ENCODE data around the gene DEGS1.
"Not testable (repeated sequence)": the region's sequence is repeated elsewhere in the genome, so short reads cannot be mapped to it uniquely, and the experiment has no call there.

The DEGS1 gene

DNA sequence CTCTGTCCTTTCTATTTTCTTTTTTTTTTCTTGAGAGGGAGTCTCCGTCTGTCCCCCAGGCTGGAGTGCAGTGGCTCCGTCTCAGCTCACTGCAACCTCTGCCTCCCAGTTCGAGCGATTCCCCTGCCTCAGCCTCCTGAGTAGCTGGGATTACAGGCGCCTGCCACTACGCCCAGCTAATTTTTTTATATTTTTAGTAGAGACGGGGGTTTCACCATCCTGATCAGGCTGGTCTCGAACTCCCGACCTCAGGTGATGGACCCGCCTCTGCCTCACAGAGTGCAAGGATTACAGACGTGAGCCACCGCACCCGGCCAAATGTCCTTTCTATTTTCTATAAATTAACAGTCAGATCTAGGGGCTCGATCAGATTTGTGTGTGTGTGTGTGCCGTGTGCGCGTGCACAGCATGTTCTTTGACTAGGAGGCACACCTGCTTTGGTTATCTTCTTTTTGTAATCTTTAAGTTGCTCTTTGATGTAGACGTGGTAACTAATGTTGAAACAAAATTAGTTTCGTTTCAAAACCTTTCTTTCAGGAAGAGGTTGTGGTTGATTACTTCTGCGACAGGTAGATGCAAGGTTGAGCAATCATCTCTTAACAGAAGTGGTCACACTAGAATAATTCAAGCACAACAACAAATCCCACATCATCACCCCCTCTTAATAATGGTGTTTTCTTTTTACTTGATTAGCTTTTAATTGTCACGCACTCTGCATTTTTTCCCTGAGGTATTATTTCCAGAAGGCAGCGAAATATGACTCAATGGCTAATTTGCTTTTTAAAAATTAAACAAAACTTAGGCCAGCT, 779 bp upstream of the DEGS1 start:
- no peak for DNase-seq

DNA sequence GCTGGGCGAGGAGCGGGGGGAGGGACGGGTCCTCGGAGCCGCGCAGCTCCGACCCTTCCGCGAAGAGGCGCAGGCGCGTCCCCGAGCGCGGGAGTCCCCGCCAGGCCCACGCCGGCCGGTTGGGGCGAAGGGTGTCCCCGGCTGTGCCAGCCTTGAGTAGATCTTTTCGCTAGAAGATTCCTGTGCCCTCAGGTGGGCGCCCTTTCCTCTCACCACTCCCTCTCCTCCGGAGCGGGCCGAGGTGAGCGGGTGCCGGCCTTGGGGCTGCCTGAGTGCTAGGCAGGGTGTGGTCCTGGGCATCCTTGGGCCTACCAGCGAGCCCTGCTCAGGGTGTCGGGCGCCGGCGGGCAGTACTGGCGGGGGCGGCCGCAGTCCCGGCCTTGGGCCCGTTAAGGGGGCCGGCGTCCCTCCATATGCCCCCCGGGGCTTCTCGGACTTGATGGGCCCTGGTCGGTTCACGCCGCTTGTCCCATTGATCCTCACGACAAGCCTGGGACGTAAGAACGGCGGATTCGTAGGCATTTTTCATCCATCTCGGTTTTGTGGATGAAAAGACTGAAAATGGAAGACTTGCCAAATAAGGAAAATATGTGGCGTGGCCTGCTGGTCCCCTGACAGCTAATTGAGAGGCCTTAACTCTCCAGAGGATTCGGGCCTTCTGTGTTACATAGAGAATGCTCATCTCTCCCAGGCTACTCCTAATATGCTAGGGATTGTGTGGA, 712 bp downstream of the DEGS1 start:
- peak; percentile 65 to 69 for DNase-seq

DNA sequence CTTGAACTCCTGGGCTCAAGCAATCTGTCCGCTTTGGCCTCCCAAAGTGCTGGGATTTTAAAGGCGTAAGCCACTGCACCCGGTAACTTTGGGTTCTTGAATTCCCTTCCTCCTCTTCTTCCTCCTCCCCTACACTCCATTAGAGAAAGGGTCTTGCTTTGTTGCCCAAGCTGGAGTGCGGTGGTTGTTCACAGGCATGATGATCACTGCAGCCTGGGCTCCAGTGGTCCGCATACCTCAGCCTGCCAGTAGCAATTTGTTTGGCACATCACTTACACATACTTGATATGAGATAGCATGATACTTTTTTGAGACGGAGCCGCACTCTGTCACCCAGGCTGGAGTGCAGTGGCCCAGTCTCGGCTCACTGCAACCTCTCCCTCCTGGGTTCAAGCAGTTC, 2.2 kb downstream of the DEGS1 start:
- no peak for DNase-seq

DNA sequence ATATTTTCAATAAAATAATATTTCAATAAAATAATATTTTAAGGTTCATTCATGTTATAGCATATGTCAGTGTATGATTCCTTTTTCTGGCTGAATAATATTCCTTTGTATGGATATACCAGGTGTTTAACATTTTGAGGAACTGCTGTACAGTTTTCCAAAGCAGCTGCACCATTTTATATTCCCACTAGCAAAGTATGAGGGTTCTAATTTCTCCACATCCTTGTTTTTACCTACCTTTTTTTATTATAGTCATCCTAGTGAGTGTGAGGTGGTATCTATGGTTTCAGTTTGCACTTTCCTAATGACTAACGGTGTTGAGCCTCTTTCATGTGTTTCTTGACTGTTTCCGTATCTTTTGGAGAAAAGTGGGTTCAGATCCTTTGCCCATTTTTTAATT, 5.2 kb downstream of the DEGS1 start:
- DNase-seq = no peak

DNA sequence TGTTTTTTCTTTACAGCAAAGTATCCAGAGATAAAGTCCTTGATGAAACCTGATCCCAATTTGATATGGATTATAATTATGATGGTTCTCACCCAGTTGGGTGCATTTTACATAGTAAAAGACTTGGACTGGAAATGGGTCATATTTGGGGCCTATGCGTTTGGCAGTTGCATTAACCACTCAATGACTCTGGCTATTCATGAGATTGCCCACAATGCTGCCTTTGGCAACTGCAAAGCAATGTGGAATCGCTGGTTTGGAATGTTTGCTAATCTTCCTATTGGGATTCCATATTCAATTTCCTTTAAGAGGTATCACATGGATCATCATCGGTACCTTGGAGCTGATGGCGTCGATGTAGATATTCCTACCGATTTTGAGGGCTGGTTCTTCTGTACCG, 6.5 kb downstream of the DEGS1 start:
- no peak for DNase-seq

DNA sequence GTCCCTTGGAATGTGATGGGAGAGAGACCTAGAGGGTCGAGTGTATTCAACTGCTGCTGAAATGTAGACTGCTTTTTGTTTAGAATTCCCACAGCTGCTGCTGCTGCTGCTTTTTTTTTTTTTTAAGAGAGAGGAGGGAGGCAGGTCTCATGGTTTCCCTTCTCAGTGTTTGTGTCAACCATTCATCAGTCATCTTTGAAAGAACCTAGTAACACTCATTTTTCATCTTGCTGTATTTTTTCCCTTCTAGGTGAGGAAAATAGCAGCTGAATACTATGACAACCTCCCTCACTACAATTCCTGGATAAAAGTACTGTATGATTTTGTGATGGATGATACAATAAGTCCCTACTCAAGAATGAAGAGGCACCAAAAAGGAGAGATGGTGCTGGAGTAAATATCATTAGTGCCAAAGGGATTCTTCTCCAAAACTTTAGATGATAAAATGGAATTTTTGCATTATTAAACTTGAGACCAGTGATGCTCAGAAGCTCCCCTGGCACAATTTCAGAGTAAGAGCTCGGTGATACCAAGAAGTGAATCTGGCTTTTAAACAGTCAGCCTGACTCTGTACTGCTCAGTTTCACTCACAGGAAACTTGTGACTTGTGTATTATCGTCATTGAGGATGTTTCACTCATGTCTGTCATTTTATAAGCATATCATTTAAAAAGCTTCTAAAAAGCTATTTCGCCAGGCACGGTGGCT, 9.2 kb downstream of the DEGS1 start:
- DNase-seq = no peak

DNA sequence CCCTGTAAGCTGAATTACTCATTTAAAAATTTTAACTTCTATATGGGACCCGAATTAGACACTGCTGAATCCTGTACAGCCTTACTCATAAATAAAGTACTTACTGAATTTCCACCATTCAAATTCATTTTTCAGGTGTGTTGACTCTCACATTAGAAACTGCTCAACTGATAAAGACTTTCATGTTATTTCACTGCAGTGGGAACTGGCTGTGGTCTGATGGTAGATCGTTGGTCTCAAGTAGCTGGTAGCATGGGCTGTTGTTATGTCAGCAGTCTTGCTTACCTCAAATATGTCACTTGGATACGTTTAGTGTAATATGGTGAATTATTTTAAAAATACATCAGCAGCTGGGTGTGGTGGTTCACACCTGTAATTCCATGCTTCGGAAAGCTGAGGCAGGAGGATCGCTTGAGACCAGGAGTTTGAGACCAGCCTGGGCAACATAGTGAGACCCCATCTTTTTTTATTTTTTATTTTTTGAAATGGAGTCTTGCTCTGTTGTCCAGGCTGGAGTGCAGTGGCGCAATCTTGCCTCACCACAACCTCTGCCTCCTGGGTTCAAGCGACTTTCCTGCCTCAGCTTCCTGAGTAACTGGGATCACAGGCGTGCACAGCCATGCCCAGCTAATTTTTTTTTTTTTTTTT, 10.4 kb downstream of the DEGS1 start:
- no peak for DNase-seq

DNA sequence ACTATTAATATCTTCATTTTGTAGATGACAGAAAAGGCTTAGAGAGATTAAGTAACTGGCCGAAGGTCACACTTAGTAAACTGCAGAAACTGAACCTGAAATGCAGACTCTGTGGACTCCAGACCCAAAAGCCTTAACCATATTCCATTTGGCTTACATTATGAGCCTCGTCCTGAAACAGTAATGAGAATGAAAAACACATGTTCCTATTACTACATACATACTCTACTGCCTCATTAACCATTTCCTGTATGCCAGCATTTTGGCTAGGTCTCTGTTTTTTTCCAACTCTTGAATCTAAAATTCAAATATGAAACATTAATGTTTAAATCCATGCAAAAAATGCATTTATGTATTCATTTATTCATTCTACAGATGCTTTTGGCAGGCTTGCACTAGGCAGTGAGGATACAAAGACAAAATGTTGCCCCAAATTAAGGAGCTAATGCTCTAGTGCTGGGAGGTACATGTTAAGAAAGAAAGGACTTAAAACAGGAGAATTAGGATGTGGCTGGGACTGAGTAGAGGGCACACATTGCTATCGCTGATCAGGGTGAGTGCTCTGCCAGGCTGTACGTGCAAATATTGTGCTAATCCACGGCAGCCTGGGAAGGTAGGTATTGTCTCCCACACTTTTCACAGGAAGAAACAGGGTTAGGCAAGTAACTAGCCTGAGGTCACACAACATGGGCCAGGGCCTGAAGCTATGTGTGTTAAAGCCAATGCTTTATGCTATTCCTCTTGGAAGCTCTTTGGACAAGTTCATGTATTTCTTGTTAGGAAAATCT, 14.0 kb downstream of the DEGS1 start:
- no peak for DNase-seq

DNA sequence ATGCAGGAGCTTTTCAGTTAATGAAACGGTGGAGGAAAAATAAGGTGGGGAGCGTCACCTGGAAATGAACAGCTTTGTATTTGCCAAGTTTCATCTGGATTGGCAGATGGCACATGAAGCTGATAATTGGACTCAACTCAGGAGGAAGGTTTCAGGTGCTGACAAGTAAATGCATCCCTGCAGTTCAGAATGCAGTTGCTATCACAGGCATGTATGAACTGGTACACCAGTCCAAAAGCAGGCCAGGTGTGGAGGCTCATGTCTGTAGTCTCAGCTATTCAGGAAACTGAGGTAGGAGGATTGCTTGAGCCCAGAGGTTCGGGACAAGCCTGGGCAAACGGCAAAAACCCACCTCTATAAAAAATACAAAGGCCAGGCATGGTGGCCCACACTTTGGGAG, 15.5 kb downstream of the DEGS1 start:
- DNase-seq = no peak

DNA sequence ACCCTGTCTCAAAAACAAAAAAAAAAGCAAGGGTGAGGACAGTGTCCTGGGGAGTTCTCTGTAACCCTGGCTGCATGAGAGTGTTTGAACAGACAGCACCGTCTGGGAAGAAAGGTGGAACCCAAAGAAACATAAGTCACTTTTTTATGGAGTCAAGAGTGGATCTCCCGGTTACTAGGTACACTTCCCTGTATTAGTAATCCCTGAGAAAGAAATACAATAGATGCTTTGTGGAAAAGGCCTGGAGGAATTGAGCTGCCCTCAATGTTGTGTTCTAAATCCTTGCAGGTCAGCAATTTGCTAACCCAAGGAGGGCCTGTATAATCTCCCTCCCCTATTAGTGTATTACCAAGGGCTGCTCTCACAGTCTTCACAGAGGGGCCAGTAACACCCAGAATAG, 16.6 kb downstream of the DEGS1 start:
- DNase-seq = no peak

DNA sequence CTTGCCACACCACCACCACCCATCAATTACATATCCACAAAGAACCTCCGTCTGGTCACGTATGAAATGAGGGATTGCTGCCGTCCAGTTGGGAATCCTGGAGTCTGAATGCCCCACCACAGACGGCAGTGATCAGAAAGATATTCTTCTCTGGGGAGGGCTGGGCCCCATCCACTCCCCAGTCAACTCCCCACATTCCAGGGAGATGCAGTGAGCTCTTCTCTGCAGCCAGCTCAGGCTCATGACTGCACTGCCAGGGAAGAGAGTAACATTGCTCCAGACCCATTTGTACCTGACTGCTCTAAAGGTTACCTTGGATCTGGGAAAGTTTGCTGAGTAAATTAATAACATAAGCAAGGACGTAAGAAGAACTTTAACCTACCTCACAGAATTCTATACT, 18.3 kb downstream of the DEGS1 start:
- no peak for DNase-seq

DNA sequence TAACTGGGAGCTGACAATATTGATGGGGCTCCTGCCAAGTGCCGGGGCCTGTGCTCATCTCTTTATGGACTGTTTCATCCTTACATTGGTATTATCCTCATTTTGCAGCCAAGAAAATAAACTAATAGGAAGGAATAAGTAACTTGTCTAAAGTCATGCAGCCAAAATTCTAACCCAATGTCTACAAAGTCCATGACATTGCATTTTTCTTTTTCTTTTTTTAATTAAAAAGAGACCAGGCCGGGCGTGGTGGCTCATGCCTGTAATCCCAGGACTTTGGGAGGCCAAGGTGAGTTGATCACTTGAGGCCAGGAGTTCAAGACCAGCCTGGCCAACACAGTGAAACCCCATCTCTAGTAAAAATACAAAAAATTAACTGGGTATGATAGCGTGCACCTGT, 18.8 kb downstream of the DEGS1 start:
- no peak for DNase-seq

DNA sequence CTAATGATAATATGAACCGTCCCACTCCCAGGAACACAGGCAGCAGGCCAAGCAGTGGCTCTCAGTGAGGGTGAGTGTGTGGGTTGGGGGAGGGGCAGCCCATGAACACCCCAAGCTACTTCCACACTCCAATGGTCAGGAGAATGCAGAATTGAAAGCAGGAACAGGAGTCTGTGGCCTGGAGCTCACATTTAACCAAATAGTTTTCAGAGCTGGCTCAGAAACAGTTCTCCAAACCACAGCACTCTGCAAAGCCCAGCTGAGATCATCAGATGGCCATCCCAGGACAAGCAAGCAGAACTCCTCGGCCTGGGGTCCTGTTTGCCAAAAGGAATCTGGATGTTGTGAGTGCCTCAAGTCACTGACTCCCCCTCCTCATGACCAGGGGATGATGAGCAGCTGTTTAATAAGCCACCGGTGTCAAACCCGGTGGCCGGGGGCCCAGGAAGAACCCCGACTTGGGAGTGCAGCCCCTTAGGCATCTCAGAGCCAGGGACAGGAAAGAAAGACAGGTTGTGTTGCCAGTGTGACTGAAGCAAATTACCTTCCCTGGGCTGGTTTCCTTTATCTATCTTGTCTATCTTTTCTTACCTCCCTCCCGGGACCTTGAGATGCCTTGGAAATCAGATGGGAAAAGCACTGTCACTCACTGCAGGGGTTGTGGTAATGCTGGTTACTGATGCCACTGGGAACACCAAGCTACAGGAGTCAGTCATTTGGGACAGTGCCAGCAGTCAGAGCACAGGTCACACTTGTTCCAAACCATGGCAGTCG, 20.4 kb downstream of the DEGS1 start:
- DNase-seq = peak; percentile 32 to 52

DNA sequence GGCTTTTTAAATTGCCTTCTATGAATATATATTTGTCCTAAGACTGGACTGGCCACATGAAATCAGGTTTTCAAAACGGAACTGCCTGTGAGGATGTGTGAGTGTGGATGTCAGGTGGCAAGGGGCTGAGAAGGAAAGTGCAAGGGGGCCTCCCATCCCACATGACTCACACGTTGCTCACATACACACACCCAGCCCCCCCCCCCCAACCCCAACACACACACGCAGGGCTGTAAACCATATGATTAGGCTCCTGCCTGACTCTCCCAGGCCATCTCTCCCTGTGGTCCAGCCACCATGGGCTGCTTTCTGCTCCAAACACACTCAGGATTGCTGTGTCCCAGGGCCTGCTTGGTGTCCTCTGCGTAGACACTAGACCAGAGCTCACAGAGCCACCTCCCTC, 22.4 kb downstream of the DEGS1 start:
- DNase-seq = no peak

DNA sequence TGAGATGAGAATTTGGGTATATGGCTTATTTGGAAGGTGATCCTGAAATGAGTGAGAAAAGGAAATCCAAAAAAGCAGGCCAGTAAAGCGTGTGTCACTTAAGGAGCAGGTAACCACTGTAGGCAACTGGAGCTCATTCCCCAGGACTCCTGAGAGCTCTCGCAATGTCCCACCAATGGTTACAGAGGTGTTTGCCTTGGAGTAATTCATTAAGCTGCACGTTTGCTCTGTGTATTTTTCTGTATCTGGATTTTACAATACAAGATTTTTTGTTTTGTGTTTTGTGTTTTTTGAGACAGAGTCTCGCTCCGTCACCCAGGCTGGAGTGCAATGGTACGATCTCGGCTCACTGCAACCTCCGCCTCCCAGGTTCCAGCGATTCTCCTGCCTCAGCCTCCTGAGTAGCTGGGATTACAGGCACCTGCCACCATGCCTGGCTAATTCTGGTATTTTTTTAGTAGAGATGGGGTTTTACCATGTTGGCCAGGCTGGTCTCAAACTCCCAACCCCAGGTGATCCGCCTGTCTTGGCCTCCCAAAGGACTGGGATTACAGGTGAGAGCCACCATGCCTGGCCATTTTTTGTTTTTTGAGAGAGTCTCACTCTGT, 23.0 kb downstream of the DEGS1 start:
- not testable (repeated sequence) for DNase-seq

DNA sequence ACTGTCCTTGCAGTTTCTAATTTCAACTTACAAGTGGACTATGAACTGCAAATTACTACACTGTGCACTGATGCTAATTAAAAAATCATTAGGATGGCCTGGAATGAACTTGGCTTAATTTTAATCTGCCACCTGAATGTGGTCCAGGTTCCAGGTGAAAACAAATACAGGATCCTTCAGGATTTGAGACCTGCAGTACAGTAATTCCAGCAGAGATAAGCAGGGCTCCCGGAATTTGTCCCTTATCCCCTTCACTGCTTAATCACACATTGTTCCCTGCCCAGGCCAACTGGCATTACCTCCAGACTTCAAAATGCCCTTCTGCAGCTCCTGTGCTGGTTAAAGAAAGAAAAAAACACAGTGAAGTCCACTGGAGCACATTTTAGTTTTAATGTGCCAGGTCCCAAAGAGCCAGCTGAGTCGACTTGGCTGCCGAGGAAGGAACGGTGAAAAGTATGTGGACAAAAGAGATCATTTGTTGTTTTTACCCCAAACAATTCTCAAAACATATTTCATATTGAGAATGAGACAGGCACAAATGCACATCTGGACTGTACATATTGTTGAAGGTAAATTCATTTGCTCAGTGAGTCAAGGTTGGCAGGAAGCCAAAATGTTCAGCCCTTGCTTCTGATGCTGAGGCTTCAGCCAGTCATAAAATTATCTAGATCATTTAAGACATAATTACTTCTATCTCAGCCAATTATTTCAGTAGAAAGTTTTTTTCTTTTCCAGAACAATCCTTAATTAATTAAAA, 28.3 kb downstream of the DEGS1 start:
- DNase-seq = no peak

DNA sequence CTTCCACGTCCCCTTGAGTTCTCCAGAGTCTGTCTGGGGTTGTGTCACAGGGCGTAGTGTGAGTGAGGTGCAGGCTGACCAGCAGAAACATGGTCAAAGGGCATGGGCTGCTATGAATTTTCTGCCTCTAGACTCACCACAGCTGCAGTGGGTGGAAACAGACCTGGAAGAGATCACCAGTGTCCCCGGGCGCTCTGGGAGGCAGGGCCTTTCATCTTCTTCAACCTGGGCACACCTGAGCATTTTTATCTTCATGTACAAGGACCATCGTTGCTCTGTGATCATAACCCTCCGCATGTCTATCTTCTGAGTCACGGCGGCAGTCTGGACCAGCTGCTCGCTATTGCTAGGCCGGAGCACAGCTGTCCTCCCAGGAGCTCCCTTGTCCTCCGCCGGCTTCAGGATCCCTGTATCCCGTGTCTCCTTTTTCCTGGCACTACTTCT, 29.6 kb downstream of the DEGS1 start:
- no peak for DNase-seq

DNA sequence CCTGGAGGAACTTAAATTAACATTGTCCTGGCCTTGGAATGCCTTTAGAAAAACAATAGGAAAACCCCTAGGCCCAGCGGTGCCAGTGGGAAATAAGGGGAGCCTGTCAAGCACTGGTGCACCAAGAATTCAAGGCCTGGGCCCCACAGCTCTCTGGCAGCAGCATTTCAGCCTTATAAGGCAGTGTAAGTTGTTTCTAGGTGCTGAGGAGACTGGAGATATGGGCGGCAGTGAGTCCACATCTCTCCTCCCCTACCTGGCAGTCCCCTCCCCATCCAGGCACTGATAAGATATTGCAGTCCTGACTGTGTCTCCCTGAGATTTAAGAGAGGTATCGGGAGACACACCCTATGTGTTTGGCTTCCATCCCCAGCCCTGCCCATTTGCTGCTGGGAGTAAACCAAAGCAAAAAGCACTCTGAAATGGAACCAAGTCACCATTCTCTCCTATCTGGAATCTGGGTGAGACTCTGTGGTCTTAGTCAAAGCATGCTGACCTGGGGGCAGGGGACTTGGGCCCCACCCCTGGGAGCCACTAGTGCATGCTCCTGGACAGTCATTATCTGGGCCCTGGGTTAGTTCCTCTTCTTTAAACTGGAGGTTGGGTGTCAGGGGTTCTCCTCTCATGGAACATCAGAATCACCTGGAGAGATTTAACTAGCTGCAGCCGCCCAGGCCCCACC, 30.5 kb downstream of the DEGS1 start:
- no peak for DNase-seq

DNA sequence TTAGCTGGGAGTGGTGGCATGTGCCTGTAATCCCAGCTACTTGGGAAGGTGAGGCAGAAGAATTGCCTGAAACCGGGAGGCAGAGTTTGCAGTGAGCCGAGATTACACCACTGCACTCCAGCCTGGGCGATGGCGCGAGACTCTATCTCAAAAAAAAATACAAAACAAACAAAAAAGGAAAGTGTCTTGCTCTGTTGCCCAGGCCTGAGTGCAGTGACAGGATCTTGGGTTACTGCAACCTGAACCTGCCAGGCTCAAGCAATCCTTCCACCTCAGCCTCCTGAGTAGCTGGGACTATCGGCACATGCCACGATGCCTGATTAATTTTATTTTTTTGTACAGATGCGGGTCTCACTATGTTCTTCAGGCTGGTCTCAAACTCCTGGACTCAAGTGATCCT, 33.3 kb downstream of the DEGS1 start:
- no peak for DNase-seq
